NCI-H1694 (cell line): ENCODE results near the gene RAB3B.
"Not testable (repeated sequence)": the region's sequence is repeated elsewhere in the genome, so short reads cannot be mapped to it uniquely, and the experiment has no call there.

Experiments used
- DNase-seq: peaks from one replicate; lab custom pipeline; 2025; lab: John Stamatoyannopoulos, UW

The RAB3B gene

GRCh38 chr1:51919684-51920083, 70.8 kb downstream of the RAB3B start:
- DNase-seq: no peak

DNA sequence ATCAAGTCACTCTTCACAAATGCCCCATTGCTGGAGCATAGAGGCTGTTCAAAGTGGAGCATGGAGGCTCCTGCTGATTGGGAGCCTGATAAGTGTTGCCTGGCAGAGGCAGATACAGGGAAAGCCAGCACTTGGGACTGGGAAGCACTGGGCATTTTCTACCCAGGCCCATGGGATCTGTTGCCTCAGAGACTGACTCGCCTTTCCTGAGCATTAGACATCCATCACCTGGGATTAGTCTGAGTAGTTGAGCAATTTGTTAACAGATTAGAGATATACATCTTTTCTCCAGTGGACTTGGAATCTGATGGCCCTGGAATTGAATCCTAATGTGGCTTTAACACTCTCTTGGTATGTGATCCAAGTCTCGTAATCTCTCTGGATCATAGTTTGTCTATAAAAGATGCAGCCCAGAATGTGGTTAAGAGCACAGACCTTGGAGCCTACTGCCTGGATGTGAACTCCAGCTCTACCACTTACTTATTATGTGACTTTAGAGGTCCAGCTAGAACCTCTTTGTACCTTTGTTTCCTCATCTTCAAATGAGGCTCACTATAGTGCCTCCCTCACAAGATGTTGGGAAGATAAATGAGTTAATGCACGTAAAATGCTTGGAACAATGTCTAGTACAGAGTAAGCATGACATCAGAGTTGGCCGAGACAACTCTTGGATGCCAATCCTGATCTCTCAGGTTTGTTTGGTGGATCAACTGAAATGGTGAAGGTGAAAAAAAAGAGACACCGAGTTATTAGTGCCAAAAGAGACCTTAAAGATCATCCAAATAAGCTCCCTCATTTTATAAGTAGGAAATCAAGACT, 73.7 kb downstream of the RAB3B start:
- no peak for DNase-seq

GRCh38 chr1:51915951-51916350, 74.5 kb downstream of the RAB3B start:
- DNase-seq: no peak

- no peak for DNase-seq
These were observed 77.6 kb downstream of the RAB3B start for GRCh38 chr1:51912881-51913280.

GRCh38 chr1:51910221-51911000, 80.1 kb downstream of the RAB3B start:
- no peak for DNase-seq

GRCh38 chr1:51908499-51908898, 82.0 kb downstream of the RAB3B start:
- no peak for DNase-seq

DNA sequence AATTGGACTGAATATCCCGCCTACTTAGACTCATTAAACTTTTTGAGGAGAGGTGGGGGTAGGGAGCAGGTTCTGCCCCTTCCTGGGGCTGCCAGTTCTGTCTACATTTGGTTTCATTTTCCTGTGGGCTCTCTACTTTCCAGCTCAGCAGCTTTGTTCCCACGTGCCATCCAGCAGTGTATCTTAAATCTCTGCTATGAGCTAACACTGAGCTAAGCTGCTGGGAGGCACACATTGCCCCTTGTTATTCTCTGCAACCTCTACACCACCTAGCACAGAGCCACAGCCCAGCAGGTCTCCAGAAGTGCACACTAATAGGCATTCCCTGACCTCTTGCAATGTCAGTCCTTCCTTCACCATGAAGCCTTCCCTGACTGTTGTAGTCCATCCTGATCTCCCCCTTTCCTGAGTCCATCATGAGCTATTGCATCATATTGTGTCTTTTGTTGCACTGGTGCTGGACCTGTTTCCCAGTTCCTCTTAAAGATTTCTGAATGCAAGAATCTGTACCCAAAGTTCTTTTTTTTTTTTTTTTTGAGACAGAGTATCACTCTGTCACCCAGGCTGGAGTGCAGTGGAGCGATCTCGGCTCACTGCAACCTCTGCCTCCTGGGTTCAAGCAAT, 83.3 kb downstream of the RAB3B start:
- DNase-seq: no peak

DNA sequence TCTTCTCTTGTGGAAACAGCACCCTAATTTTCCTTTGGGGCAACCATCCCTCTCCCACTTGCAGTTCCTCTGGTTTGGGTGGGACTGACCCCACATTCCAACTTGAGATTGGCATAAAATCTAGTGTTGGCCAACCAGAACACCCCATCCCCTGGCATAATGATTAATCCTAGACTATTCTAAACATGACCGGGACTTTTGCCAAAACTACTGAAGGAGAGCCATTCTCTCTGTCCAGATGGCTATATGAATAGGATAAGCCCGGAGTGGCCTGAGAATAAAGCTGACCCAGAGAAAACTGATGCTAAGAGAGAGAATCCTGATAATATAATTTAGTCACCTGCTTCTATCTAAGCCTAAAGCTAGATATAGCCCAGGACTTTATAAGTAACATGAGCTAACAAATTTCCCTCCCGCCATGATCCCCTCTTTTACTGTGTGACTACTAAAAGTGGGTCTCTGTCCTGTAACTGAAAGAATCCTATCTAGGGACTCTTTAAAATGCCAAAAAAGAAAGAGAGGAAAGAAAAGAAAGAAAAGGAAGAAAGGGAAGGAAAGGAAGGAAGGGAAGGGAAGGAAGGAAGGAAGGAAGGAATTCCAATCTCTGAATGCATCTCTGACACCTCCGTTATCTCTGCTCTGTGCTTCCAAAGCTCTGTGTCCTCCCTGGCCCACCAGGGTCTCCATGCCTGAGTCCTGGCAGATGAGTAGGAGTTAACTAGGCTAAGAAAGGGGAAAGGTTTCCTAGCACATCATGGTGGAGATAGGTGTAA, 84.0 kb downstream of the RAB3B start:
- no peak for DNase-seq

DNA sequence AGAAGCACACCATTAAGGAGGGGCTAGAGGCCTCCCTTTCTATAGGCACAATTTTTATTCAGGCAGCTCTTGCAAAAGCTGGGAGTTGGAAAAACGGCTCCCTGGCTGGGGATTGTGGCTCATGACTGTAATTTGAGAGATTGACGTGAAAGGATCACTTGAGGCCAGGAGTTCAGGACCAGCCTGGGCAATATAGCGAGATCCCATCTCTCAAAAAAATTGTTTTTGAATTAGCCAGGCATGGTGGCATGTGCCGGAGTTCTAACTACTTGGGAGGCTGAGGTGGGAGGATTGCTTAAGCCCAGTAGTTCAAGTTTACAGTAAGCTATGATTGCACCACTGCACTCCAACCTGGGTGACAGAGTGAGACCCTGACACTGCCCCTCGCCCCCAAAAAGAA, 88.0 kb downstream of the RAB3B start:
- DNase-seq: no peak

DNA sequence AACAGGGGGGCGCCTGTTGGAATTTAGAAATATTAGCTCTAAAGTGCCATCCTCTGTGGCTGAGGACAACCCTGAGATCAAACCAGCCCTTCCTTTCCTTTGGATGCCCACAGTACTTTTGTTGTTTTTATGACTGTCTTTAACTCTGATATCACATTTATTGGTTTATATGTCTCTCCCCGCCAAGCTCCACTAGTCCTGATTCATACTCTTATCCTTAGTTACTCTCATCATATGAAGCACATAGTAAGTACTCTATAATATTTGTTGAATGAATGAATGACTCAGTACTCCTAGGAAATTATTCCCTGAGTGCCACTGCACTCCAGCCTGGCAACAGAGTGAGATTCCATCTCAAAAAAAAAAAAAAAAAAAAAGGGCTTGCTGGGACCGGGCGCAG, 89.3 kb downstream of the RAB3B start:
- DNase-seq: no peak

- no peak for DNase-seq
These were observed 91.5 kb downstream of the RAB3B start for GRCh38 chr1:51899022-51899421.

DNA sequence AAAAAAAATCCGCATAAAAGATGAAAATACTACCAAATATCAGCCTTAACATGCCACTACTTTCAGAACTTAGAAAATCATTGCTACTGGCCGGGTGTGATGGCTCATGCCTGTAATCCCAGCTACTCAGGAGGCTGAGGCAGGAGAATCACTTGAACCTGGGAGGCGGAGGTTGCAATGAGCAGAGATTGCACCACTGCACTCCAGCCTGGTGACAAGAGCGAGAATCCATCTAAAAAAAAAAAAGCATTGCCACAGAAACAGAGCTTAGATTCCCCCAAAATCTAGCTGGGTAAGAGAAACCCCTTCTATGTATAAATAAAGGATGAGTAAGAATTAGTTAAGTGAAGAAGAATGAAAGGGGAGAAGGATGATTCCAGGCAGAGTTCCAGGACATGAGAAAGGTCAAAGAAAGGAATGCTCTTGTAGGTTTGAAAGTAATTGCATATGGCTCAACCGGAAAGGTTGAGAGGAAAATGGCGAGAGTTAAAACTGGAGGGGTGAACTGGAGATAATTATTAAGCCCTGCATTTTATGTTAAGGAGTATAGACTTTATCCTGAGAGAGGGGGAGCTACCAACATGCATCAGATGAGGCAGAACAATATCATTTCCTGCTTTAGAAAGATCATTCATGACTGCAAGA, 92.3 kb downstream of the RAB3B start:
- no peak for DNase-seq

DNA sequence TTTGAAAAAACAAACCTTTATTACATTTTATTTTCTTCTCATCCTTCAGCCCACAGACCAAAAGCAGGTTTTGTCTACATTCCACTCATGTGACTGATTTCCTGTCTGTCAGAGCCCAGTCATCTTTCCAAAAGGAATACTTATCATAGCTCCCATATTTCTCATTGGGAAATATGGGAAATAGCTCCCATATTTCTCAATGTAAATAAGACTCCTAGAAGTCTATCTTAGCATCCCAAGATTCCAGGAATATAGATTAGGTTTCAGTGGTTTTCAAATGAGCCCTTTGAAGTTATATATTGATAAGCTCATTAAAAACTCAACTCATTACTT, 92.8 kb downstream of the RAB3B start:
- no peak for DNase-seq

GRCh38 chr1:51894748-51895147, 95.8 kb downstream of the RAB3B start:
- not testable (repeated sequence) for DNase-seq

DNA sequence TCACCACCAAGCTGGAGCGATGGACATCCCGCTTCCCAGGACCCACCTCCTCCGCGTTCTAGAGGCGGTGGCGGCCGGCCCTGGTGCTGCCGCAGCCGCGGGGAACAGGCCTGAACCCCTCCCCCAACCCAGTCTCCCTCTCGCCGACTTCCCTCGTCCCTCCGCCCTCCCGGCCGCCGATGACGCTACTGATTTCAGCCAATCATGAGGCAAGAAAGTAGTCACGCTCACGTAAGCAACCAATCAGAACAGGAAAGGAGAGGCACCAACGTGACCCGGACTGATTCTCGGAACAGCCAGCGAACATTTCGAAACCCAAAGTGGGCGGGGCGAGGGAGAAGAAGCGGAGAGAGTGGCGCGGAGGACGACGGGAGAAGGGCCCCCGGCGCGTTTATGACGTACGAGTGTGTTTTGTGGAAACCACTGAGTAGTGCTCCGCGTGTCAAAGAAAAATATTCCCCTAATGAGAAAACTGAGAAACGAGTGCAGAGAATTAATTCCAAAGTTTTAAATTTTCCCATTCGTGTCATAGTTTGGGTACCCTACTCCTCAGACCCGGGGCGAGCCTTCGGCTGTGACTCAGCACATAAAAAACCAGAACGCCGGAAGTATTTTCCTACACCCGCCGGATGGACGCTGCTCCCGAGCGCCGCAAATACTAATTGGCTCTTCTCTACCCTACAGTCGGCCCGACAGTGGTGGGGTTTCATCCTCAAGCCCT, 111.7 kb downstream of the RAB3B start, which contains the start of gene NRDC:
Gene NRDC (minus strand): TSS at position 112 of the 721 bp plus-strand sequence. CDS start 112 bp downstream, outside the sequence.
- peak; percentile 99 for DNase-seq

DNA sequence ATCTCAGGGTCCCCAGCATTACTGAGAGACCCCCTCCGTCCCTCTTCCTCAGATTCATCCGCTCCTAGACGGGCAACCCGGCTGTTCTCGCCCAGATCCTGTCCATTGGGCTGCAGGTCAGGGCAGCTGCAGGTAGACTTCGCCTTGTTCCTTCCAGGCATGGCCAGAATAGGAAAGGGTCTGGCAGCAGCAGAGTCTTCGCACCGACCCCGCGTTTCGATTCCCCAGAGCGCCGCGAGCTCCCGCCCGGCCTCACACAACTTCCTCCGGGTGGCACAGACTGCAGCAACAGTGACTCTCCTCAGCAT, 112.2 kb downstream of the RAB3B start:
- no peak for DNase-seq

DNA sequence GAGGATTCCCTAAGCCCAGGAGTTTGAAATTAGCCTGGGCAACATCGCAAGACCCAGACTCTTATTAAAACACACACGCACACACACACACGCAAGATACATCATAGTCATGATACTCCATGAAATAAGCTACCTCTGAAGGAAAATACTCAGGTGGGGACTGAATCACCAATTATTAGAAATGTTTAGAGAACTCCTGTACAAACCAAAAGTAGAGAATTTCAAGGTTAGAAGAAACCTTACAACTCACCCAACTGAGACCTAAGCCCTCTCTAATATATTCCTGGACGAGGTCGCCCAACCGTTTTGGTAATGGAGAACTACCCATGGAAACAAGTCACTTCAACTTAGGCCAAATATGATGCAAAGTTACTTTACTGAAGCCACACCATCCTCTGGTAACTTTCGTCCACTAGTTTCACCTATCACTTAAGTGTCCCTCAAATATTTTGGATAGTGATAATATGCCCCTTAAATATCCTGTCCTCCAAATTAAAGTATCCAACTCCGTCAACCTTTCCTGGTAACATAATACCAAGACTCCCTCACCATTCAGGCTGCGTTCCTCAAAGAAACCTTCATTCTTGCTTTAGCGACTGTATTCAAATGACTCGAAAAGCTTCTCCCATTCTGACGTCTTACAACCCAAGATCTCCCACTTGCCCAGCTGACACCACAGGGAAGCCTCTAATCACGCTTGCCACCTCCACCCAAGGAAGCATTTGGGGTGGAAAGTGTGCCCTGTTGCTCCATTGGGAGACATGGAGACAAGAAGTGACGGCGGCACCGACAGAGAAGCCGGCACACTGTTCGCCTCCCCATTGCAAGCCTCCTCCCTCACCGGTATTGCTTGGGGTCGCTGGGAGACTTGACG, 112.8 kb downstream of the RAB3B start:
- no peak for DNase-seq

- no peak for DNase-seq
These were observed 114.7 kb downstream of the RAB3B start for GRCh38 chr1:51875836-51876235.

DNA sequence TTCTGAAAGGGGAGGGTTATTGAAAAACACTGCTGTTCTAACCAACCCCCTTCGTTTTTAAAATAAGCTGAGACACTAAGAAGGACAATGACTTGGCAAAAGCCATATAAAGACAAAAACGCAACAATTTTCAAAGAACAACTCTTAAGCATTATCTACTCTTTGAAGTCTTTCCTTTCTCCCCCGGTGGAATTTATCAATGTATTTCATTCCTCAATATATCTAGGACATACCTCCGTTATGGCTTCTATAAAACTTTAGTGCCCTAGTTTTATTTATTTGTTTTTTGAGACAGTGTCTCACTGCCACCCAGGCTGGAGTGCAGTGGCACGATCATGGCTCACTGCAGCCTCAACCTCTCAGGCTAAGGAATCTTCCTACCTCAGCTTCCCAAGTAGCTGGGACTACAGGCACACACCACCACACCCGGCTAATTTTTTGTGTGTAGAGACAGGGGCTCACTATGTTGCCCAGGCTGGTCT, 115.2 kb downstream of the RAB3B start:
- no peak for DNase-seq

DNA sequence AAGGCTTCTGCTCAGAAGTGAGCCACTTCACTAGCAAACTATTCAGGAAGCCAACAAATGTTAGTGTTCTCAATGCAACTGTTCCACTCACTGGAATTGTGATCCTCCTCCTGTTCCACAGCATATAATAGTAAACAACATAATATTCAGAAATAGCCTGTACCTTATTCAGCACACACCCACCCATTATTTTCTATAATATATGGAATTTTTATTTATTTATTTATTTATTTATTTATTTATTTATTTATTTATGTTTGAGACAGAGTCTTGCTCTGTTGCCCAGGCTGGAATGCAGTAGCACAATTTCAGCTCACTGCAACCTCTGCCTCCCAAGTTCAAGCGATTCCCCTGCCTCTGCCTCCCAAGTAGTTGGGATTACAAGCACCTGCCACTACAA, 117.2 kb downstream of the RAB3B start:
- DNase-seq: not testable (repeated sequence)
